HG03571 (cell line): ENCODE results near the gene SH3BGRL.

Experiments used
- ATAC-seq: cut with Tn5 transposase; IDR thresholded peaks from one replicate; pipeline ENCODE4 v1.9.1; 2021; ENCODE audit not compliant: unreplicated experiment

SH3BGRL gene

DNA sequence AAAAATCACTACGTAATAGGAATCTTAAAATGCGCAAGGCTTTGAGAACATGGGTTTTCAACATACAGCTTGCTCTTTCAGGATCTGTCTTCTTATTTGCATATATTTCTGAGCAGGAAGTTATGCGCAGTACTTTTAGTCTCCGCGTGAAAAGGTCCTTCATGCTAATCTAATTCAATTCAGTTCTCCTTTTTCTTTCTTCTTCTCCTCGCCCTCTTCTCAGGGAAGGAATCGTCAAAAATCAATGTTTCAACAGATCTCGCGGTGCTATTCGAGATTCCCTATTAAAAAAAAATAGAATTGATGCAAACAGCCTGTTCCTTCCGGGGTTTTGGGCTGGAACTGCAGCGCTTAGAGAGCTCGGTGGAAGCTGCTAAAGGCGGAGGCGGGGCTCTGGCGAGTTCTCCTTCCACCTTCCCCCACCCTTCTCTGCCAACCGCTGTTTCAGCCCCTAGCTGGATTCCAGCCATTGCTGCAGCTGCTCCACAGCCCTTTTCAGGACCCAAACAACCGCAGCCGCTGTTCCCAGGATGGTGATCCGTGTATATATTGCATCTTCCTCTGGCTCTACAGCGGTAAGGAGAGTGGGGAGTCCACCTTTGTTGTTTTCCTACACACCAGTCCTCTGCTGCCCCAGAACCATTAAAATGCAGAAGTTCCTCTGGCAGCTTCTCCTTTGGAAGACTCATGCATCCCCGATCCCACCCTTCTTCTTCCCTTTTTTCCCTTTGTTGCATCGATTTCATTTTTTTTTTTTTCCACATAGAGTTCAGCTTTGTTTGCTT, at the start of gene SH3BGRL, which contains the start of gene HMGN5:
TSS of gene SH3BGRL (plus strand) at position 432 of the 785 bp plus-strand sequence. CDS start at position 531, 99 bp downstream.
TSS of gene HMGN5 (minus strand) at position 243 of the 785 bp plus-strand sequence. CDS start 80,364 bp downstream, outside the sequence.
- ATAC-seq = peak; percentile 94

DNA sequence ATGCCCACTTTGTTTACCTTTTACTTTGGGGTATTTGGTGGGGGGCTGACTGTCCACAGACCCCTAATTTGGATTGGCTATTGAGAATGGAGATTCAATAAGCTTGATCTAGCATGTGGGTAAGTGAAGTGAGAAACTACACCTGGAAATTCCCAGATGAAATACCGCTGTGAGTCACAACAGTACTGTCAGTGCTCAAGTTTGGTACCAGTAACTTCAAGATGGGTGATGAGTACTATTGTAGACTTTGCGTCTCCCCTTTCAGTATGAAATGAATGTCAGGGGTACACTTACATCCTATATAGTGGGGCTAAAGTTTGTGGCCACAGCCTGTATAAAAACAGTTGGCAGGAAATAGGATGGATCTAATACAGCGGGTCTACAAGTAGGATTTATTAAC, 33.5 kb upstream of the SH3BGRL start:
- no peak for ATAC-seq

DNA sequence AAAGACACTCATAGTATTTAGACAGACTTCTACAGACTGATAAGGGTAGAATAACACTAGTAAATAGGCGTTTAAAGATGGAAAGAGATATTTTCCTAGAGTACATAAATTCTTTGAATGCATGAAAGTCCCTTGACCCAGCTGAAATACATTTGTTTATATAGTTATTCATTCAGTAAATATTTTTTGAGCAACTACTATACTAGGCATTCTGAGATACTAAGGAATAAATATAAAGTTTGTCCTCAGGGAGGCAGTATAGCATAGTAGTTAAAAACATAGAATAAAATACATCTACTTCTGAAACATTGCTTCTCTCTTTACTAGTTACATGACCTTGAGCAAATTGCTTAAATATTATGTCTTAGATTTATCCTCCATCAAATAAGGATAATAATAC, 27.6 kb upstream of the SH3BGRL start:
- ATAC-seq = no peak

DNA sequence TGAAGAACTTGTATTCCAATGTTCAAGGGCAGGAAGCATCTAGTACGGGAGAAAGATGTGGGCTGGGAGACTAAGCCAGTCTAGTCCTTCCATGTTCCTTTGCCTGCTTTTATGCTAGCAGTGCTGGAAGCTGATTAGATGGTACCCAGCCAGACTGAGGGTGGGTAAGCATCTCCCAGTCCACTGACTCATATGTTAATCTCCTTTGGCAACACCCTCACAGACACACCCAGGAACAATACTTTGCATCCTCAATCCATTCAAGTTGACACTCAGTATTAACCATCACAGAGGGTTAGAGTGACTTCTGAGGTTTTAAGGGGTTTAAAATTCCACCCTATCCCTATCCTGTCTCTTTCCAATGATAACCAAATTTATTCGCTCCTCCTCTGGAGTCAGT, 6.6 kb upstream of the SH3BGRL start:
- no peak for ATAC-seq

DNA sequence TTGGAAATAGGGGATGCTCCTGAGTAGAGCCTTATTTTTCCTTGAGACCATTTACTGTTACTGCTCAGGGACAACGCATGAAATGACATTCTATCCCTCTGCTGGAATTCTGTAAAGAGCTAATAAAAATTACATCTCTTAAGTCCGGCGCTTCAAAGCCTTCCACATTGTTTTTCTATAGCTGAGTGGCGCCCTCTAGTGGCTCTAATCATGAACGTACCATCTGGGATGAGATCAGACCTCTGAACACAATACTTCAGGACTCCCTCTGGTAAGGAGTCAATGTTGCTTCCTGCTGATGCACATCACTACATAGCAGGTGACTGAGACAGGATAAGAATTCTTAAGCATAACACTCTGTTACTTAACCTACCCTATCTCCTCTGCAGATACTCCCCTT, 6.2 kb upstream of the SH3BGRL start:
- no peak for ATAC-seq

DNA sequence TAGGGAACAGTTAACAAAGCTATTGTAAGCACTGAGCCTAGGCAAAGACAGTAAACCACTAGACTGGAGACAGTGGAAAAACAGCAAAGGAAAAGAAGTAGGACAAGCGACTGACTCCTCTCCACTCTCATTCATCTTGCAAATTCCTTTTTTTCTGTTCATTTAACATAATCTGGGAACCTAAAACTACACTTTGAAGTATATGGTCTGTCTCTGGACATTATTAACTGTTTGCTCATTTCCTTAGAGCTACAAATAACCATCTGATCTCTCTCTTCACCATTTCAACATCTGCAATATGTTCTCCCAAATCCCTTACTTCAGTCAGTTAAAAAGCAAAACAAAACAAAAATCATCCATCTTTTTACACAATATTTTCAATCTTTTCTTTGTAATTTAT, 831 bp upstream of the SH3BGRL start:
- no peak for ATAC-seq

DNA sequence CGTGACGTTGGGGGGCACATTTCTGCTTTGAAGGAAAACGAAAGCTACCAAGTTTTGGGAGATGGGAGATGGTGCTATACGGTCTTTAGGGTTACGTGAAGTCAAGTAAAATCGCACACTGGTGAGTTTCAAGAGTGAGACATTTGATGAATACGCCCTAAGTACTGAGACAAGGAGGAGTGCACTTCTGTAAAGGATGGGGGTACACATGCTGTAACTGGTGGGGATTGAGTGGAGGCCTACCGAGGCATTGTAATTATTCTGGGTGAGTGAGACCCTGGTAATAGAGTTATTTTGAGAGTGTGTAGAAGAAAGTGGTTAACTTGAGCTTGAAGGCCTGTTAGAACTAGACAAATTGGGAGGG, 536 bp downstream of the SH3BGRL start:
- ATAC-seq = no peak

DNA sequence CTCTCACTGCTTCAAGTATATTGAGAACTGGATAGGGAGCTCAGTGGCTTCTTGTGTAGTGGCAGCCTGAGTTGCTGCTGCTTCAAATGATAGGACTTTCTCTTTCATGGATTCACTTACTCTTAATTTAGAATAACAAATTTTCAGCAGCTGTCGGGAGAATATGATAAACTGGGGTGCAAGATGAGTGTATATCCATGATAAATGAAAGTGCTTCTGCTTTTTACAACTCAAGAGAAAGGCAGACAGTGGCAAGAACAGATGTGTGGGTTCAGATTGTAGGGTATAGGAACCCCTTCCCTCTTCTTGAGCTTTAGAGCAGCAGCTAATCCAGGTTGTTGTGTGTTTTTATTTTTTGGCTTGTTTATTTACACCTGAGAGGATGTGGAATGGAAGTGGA, 1.0 kb downstream of the SH3BGRL start:
- no peak for ATAC-seq

DNA sequence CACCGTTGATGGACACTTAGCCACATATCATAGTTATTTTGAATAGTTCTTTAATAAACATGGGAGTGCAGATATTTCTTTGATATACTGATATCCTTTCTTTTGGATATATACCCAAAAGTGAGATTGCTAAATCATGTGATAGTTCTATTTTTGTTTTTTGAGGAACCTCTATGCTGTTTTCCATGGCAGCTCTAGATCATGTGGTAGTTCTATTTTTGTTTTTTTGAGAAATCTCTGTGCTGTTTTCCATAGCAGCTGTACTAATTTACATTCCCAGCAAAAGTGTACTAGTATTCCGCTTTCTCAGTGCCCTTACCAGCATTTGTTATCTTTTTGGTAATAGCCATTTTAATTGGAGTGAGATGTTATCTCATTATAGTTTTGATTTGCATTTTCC, 3.6 kb downstream of the SH3BGRL start:
- ATAC-seq = no peak

DNA sequence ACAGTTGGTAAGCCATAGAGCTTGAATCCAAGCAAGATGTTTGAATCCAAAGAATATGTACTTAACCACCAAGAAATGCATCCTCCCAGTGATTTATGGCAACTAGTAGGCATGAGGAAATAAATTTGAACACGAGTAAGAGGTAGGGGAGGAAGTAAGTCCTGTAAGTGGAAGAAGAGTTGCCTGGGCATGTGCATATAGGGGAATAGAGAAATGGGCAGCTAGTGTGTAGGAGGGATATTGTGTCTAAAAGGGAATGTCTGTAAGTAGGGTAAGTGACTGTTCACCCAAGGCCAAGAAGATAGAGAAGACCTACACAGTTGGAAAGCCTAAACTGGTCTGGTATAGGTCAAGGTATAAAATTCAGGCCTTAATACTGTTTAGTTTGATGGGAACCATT, 4.6 kb downstream of the SH3BGRL start:
- ATAC-seq = no peak

DNA sequence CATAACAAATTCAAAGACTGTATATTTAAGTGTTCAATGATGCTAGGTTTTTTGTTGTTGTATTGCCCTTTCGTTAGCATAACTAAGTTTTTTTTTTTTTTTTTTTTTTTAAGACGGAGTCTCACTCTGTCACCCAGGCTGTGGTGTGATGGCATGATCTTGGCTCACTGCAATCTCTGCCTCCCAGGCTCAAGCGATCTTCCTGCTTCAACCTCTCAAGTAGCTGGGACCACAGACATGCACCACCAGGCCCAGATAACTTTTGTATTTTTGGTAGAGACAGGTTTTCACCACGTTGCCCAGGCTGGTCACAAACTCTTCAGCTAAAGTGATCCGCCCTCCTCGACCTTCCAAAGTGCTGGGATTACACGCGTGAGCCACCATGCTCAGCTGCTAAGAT, 7.0 kb downstream of the SH3BGRL start:
- no peak for ATAC-seq

DNA sequence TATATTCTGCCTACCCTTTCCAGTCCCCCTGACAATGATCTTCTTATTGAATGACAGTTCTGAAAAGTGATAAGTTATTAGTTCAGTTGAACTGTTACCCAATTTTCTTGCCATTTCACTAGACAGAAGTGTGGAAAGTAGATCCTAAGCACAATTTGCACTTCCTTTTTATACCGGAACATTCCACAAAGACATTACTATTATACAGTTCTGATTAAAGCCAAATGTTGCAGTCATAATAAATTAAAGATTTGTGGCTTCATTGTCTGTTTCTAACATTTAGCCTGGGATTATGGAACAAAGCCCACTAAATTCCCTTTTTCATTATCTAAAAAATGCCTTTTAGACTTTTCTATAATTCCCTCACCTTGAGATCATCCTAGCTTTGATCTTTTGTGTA, 13.8 kb downstream of the SH3BGRL start:
- no peak for ATAC-seq

DNA sequence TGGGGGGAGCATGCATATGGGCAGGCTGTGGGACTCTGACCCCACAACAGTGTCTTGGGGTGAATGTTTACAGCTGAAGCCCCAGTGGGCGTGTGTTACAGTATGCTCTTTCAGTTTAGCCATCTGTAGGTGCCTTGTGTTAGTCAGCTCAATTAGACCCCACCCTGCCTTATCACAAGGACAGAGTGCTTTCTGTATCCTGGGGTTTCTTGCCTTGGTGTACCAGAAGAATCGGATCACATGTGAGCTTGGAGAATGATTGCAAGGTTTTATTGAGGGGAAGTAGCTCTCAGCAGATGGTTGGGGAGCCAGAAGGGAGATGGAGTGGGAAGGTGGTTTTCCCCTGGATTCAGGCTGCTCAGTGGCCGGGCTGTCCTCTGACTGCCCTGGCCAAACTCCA, 27.3 kb downstream of the SH3BGRL start:
- ATAC-seq = no peak

DNA sequence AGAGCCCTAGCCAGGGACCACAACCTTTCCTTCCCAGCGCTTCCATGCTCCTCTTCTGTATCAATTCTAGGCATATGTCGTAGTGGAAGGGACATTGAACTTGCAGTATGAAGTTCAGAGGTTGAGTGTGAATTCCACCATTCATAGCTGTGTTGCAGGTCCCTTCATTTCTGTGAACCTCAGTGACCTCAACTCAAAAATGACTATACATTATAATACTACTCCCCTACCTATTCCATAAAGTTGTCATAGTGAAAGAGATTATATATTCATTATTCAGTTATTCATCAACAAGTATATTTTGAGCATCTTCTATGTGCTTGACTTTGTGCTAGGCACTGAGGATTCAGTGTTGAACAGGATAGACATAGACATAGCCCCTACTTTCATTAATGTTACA, 28.0 kb downstream of the SH3BGRL start:
- ATAC-seq = no peak

DNA sequence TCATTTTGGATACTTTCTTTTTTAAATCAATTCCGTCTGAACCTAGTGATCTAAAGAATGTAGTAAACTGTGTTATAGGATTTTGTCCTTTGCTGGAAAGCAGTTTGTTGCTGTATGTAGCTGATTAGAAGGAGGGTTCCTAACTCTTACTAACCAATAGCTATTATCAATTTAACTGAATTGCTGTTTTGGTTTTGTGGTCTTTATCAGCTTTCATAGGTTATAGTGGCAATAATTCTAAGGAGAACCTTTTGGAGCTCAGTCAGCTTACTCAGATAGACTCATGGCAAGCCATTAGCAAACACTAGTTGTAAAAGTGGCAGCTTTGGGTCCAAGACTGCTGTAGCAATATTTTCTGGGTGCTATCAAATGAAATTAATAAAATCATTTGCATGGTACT, 29.6 kb downstream of the SH3BGRL start:
- no peak for ATAC-seq

DNA sequence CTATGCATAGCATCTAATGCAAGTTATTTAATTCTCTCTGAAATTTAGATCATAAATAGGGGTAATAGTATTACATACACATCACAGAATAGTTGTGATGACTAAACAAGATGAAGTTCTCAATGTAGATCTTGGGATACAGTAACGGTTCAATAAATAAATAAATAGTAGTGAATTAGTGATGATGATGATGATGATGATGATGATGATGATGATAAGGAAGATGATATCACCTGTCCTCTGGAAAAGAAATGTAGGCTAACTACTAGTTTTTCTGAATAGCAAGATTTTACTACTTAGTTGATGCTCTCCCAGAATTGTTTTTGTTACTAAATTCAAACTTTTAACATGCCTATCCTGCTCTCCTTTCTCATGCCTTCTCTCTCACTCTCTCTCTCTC, 30.3 kb downstream of the SH3BGRL start:
- no peak for ATAC-seq

DNA sequence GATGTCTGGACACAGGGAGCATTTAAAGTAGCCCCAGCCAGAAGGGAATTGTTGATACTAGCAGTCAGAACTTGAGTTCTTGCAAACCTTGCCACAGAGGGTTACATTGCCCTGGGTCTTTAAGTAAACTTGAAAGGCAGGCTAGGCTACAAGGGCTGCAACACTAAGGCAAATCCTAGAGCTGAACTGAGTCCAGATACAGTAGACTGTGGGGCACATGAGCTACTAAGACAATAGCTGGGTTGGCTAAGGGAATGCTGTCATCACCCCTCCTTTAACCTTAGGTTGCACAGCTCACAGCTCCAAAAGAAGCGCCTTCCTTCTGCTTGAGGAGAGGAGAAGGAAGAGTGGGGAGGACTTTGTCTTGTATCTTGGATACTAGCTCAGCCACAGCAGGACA, 35.6 kb downstream of the SH3BGRL start:
- ATAC-seq = no peak

DNA sequence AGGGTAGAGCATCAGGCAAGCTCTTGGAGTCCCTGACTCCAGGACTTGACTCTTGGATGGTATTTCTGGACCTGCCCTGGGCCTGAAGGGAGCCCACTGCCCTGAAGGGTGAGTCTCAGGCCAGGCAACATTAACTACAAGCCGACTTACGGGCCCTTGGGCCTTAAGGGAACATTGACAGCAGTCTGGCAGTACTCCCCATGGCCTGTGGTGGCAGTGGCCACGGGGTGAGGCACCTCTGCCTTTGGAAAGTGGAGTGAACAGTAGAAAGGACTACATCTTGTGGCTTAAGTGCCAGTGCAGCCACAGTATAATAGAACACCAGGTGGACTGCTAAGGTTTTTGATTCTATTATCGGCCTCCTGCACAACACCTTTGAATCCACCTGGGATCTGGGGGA, 36.3 kb downstream of the SH3BGRL start:
- ATAC-seq = no peak

DNA sequence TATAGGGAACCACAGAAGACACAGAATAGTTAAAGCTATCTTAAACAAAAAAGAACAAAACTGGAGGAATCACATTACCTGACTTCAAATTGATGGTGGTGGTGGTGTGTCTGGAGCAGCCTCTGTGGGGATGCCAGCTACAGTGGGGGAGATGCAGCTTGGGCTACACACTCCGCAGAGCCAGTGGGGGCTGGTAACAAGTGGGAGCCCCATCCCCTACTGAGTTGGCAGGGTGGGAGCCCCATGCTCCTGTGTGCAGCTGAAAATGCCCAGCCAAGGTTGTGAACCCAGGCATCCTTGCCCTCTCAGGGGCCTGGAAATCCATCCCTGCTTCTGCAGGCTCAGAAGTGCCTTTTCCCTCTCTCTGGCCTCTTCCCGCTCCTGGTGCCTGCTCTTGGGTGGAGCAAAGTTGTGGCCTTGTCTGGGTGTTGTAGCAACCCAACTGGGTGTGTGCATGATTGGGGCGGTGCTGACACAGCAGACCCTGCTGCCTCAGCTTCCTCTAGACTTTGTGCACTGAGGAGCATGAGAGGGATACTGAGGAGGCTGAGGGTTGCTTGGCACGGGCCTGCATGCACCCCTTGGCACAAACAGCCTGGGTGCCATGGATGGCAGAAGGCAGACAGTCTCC, 38.9 kb downstream of the SH3BGRL start:
- ATAC-seq = no peak

DNA sequence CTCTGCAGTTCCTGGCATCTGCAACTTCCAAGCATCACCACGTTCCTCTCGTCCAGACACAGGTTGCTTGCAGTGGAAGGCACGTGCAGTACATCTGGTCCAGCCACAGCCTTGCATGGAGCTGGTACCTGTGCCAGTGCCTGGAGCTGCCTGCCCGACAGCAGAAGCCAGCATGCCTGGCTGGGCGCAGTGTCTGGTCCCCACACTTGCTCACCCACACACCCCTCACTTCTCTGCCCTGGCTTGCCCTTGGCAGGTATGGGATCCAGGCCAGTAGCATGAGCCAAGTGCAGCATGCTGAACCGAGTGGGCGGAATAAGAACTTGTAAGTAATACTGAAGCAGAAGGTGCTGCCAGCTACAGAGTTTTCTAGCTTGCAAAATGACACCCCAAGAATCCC, 39.9 kb downstream of the SH3BGRL start:
- no peak for ATAC-seq

DNA sequence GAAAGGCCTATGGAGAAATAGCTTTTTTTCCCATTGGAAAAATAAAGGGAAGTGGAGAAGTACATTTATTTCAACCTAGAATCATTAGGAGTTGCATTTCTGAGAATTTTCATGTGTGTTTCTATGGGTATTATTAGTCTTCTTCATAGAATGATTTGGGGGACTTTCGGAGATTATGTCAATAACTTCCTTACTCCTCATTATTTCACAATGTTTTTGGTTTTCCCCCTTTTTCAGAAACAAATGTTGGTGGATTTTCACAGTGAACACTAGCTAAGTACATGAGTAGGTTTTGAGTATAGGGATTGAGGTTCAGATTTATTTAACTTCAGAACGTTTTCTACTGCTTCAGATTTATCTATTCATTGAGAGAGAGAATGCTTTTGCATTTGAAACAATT, 54.0 kb downstream of the SH3BGRL start:
- no peak for ATAC-seq

DNA sequence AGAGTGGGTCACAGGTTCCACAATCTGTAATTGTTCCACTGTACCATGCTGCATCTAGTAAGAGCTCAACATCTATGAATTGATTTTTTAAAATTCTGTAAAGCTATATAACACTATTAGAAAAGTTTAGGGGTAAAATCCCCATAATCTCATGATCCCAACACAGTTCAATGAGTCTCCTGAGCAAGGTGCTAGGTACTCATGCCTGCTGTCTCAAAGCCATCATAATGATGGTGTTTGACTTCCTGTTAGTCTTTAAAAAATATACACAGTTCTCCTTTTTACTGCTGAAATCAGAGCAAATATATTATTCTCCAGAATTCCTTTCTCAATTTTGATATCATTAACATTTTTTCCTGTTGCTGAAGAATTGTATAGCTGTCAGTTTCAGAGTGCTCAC, 55.9 kb downstream of the SH3BGRL start:
- no peak for ATAC-seq
